SU-DHL-6 (cell line): ENCODE measurements around the gene DNM2.

ENCODE experiments used
- H2AFZ ChIP-seq: fragments of 200-600 bp; sonication (generic); 2 replicates; pipeline ENCODE4 v1.6.1; 2014; ENCODE audit warnings: low read depth, mild to moderate bottlenecking, moderate library complexity, mixed read lengths, antibody characterized with exemption, low read length; ENCODE audit not compliant: severe bottlenecking
- H3F3A ChIP-seq: fragments of 200-600 bp; shearing (Covaris generic); 2 replicates; pipeline ENCODE4 v1.6.0; 2016; ENCODE audit warnings: antibody characterized with exemption, mild to moderate bottlenecking; ENCODE audit not compliant: insufficient read depth
- H3K27ac ChIP-seq: fragments of 200-600 bp; sonication (generic); 2 replicates; pipeline ENCODE4 v1.5.1; 2016; ENCODE audit warnings: low read depth, mild to moderate bottlenecking, low read length, moderate library complexity, mixed read lengths
- H3K27me3 ChIP-seq: fragments of 200-600 bp; sonication (generic), shearing (Covaris generic); 2 replicates; pipeline ENCODE4 v1.6.0; 2014; ENCODE audit warnings: mild to moderate bottlenecking, low read length
- H3K36me3 ChIP-seq: fragments of 200-600 bp; sonication (generic); 2 replicates; pipeline ENCODE4 v1.6.1; 2014; ENCODE audit warnings: mild to moderate bottlenecking, low read length, mixed read lengths
- H3K4me2 ChIP-seq: fragments of 300-600, 200-600 bp; shearing (Covaris generic), sonication (generic); 2 replicates; pipeline ENCODE4 v1.6.0; 2014; ENCODE audit warnings: low read length, low read depth, mild to moderate bottlenecking; ENCODE audit not compliant: poor library complexity, severe bottlenecking
- H3K4me3 ChIP-seq: fragments of 200-600 bp; sonication (generic); 2 replicates; pipeline ENCODE4 v1.5.1; 2014; ENCODE audit warnings: antibody characterized with exemption, low read length, mild to moderate bottlenecking, mixed read lengths; ENCODE audit not compliant: insufficient read depth, poor library complexity, severe bottlenecking
- H3K79me2 ChIP-seq: fragments of 200-600 bp; sonication (generic); 2 replicates; pipeline ENCODE4 v1.6.1; 2014; ENCODE audit warnings: mild to moderate bottlenecking, low read length, moderate library complexity; ENCODE audit not compliant: insufficient read depth
- H3K9ac ChIP-seq: fragments of 200-600 bp; sonication (generic); 2 replicates; pipeline ENCODE4 v1.7.0; 2014; ENCODE audit warnings: mild to moderate bottlenecking, low read length
- H3K9me2 ChIP-seq: fragments of 200-600 bp; sonication (generic); replicated peaks from 2 replicates; pipeline ENCODE4 v1.6.1; 2014; ENCODE audit warnings: low read length; ENCODE audit not compliant: insufficient read depth
- H3K9me3 ChIP-seq: fragments of 200-600 bp; sonication (generic); 2 replicates; pipeline ENCODE4 v1.6.1; 2014; ENCODE audit warnings: low read length, mixed read lengths; ENCODE audit not compliant: insufficient read depth
- H4K20me1 ChIP-seq: fragments of 200-600 bp; sonication (generic); 2 replicates; pipeline ENCODE4 v1.6.1; 2014; ENCODE audit warnings: low read depth, mild to moderate bottlenecking, antibody characterized with exemption, low read length, moderate library complexity, mixed read lengths
- CTCF ChIP-seq: fragments of 200-600 bp; sonication (generic); IDR thresholded peaks from one replicate; pipeline ENCODE4 v1.5.1; 2017; ENCODE audit warnings: antibody characterized with exemption, mild to moderate bottlenecking, low read length, moderate library complexity; ENCODE audit not compliant: insufficient read depth, poor library complexity, severe bottlenecking
- EZH2phosphoT487 ChIP-seq: fragments of 200-600 bp; sonication (generic), shearing (Covaris generic); conservative IDR thresholded peaks from 2 replicates; pipeline ENCODE4 v1.6.1; 2018; ENCODE audit warnings: mild to moderate bottlenecking, antibody characterized with exemption, low read length, moderate library complexity, mixed read lengths

The DNM2 gene

GRCh38 chr19:10718205-10719196 is 622 bp downstream of the DNM2 start:
- Histone ChIP-seq H4K20me1 (peaks cover 10% of the 10 kb centered on the region; the same call in 1 of the 2 replicates), H3K4me2 (peak overlapping the region; percentile 91), H3K4me3 (peak overlapping the region; percentile 90), H3K27me3 (no peaks in the 10 kb centered on the region), H3K36me3 (no peaks in the 10 kb centered on the region), H3K9ac (peak overlapping the region; percentile 96), H2AFZ (no peak overlapping the region), H3F3A (0 out of 2 replicates have a peak, but pooled peaks cover 4% of the 10 kb centered on the region), H3K9me3 (no peaks in the 10 kb centered on the region), H3K9me2 (no peaks in the 10 kb centered on the region), H3K27ac (peak overlapping the region; percentile 58), H3K79me2 (peaks cover 55% of the 10 kb centered on the region)
- TF ChIP-seq CTCF (no peak), EZH2phosphoT487 (no peak)

- H2AFZ ChIP-seq, result no peak overlapping the region
- TF ChIP-seq CTCF, result no peak
- TF ChIP-seq EZH2phosphoT487, result no peak
- H3K27ac ChIP-seq, result no peak overlapping the region
Observed at GRCh38 chr19:10719466-10719961, 1.6 kb downstream of the DNM2 start.

GRCh38 chr19:10720607-10721125 is 2.8 kb downstream of the DNM2 start:
- Histone ChIP-seq H3K79me2 (peaks cover 76% of the 10 kb centered on the region), H3K9me3 (no peaks in the 10 kb centered on the region), H4K20me1 (peaks cover 10% of the 10 kb centered on the region; the same call in 1 of the 2 replicates), H3K27me3 (no peaks in the 10 kb centered on the region), H3K4me3 (no peak overlapping the region), H3K4me2 (no peak overlapping the region), H3K36me3 (no peaks in the 10 kb centered on the region), H3K9ac (no peak overlapping the region), H2AFZ (no peak overlapping the region), H3K9me2 (no peaks in the 10 kb centered on the region), H3F3A (0 out of 2 replicates have a peak, but pooled peaks cover 4% of the 10 kb centered on the region), H3K27ac (no peak overlapping the region)
- no peak for TF ChIP-seq CTCF
- no peak for TF ChIP-seq EZH2phosphoT487

More at GRCh38 chr19:10719466-10719961, 1.6 kb downstream of the DNM2 start:
- H3K9me3 ChIP-seq, result no peaks in the 10 kb centered on the region
- peak overlapping the region; percentile 91 for H3K4me2 ChIP-seq
- no peaks in the 10 kb centered on the region for H3K27me3 ChIP-seq
- H4K20me1 ChIP-seq, result peaks cover 10% of the 10 kb centered on the region; the same call in 1 of the 2 replicates
- no peaks in the 10 kb centered on the region for H3K36me3 ChIP-seq
- peak overlapping the region; percentile 96 for H3K9ac ChIP-seq
- peak overlapping the region; percentile 90 for H3K4me3 ChIP-seq
- H3K79me2 ChIP-seq, result peaks cover 65% of the 10 kb centered on the region
- 0 out of 2 replicates have a peak, but pooled peaks cover 4% of the 10 kb centered on the region for H3F3A ChIP-seq
- H3K9me2 ChIP-seq, result no peaks in the 10 kb centered on the region
